Activated T-helper 1 cell treated with anti-CD3 and anti-CD28 coated beads, Interleukin-2, amount 50 U/mL, for 16 hours (primary cell): ENCODE data around the gene JUN.

Experiments used
- DNase-seq, 2 donors: peaks; one replicate each; pipeline ENCODE4 v3.0.0-alpha.2; 2020; ENCODE audit warnings: low read depth in 1 of 2, low spot score in 1 of 2

Gene JUN

GRCh38 chr1:58783993-58784757 lies at the start of gene JUN:
Gene JUN (minus strand): TSS chr1:58784047. CDS start chr1:58783070, 977 bp downstream.
- DNase-seq: peak; percentile 95 to 98

GRCh38 chr1:58833166-58833565 lies 49.3 kb upstream of the JUN start:
- no peak for DNase-seq

GRCh38 chr1:58830291-58830690 lies 46.4 kb upstream of the JUN start:
- no peak for DNase-seq

- no peak for DNase-seq
These were observed 46.0 kb upstream of the JUN start for GRCh38 chr1:58829866-58830265.

- DNase-seq: no peak
These were observed 43.5 kb upstream of the JUN start for GRCh38 chr1:58827298-58827697.

GRCh38 chr1:58824753-58825389 lies 41.0 kb upstream of the JUN start:
- no peak for DNase-seq

GRCh38 chr1:58823481-58824010 lies 39.7 kb upstream of the JUN start:
- no peak for DNase-seq

- no peak for DNase-seq
These were observed 37.5 kb upstream of the JUN start for GRCh38 chr1:58821309-58821708.

- no peak for DNase-seq
These were observed 35.1 kb upstream of the JUN start for GRCh38 chr1:58818976-58819375.

- no peak for DNase-seq
These were observed 34.2 kb upstream of the JUN start for GRCh38 chr1:58818075-58818474.

GRCh38 chr1:58816747-58817221 lies 32.9 kb upstream of the JUN start:
- DNase-seq: no peak

- peak; percentile 69 to 71 for DNase-seq
These were observed 32.4 kb upstream of the JUN start for GRCh38 chr1:58816072-58816746.

GRCh38 chr1:58815686-58816071 lies 31.8 kb upstream of the JUN start:
- DNase-seq: no peak

GRCh38 chr1:58815069-58815685 lies 31.3 kb upstream of the JUN start:
- peak in 1 of 2 donors; percentile 40 for DNase-seq

- DNase-seq: no peak
These were observed 30.6 kb upstream of the JUN start for GRCh38 chr1:58814251-58815068.

- no peak for DNase-seq
These were observed 30.0 kb upstream of the JUN start for GRCh38 chr1:58813801-58814200.

- DNase-seq: no peak
These were observed 29.5 kb upstream of the JUN start for GRCh38 chr1:58813361-58813760.

GRCh38 chr1:58812926-58813325 lies 29.1 kb upstream of the JUN start:
- DNase-seq: no peak

- no peak for DNase-seq
These were observed 28.6 kb upstream of the JUN start for GRCh38 chr1:58812468-58812867.

- DNase-seq: no peak
These were observed 27.5 kb upstream of the JUN start for GRCh38 chr1:58811303-58811702.
